ENCODE measurements around the gene RBFOX2.

Gene RBFOX2

GRCh38 chr22:35830305-35830704 lies 198.3 kb downstream of the RBFOX2 start:
- TF ChIP-seq CTCF (conservative IDR thresholded peaks at IDR 0.05; ENCODE audit: low read length) = no peak
- no peak for DNase-seq (ENCODE audit: low read depth)
- H3K4me3 ChIP-seq (ENCODE audit: low read length) = no peak overlapping the region

GRCh38 chr22:35824256-35824655 lies 204.4 kb downstream of the RBFOX2 start:
- H3K4me3 ChIP-seq (ENCODE audit: low read length) = no peak overlapping the region
- DNase-seq (ENCODE audit: low read depth) = no peak
- TF ChIP-seq CTCF (conservative IDR thresholded peaks at IDR 0.05; ENCODE audit: low read length) = no peak

GRCh38 chr22:35821654-35822053 lies 207.0 kb downstream of the RBFOX2 start:
- no peak overlapping the region for H3K4me3 ChIP-seq (ENCODE audit: low read length)
- TF ChIP-seq CTCF (conservative IDR thresholded peaks at IDR 0.05; ENCODE audit: low read length) = no peak
- no peak for DNase-seq (ENCODE audit: low read depth)

- no peak overlapping the region for H3K4me3 ChIP-seq (ENCODE audit: low read length)
- no peak for TF ChIP-seq CTCF (conservative IDR thresholded peaks at IDR 0.05; ENCODE audit: low read length)
- DNase-seq (ENCODE audit: low read depth) = no peak
Measured at GRCh38 chr22:35819421-35819820, 209.2 kb downstream of the RBFOX2 start.

- no peak for DNase-seq (ENCODE audit: low read depth)
- TF ChIP-seq CTCF (conservative IDR thresholded peaks at IDR 0.05; ENCODE audit: low read length) = no peak
- H3K4me3 ChIP-seq (ENCODE audit: low read length) = no peak overlapping the region
Measured at GRCh38 chr22:35818897-35819296, 209.7 kb downstream of the RBFOX2 start.

- H3K4me3 ChIP-seq (ENCODE audit: low read length) = no peak overlapping the region
- no peak for TF ChIP-seq CTCF (conservative IDR thresholded peaks at IDR 0.05; ENCODE audit: low read length)
- DNase-seq (ENCODE audit: low read depth) = no peak
Measured at GRCh38 chr22:35812600-35812999, 216.0 kb downstream of the RBFOX2 start.

- DNase-seq (ENCODE audit: low read depth) = no peak
- TF ChIP-seq CTCF (conservative IDR thresholded peaks at IDR 0.05; ENCODE audit: low read length) = no peak
- no peak overlapping the region for H3K4me3 ChIP-seq (ENCODE audit: low read length)
Measured at GRCh38 chr22:35811670-35812069, 217.0 kb downstream of the RBFOX2 start.
